CD4-positive, alpha-beta T cell treated with Interleukin-1 beta for 1 hour (primary cell): ENCODE data around the gene AIFM3.

Experiments used
- DNase-seq, 2 donors: peaks; one replicate each; pipeline ENCODE4 v3.0.0-alpha.2; 2020 to 2022

Gene AIFM3

DNA sequence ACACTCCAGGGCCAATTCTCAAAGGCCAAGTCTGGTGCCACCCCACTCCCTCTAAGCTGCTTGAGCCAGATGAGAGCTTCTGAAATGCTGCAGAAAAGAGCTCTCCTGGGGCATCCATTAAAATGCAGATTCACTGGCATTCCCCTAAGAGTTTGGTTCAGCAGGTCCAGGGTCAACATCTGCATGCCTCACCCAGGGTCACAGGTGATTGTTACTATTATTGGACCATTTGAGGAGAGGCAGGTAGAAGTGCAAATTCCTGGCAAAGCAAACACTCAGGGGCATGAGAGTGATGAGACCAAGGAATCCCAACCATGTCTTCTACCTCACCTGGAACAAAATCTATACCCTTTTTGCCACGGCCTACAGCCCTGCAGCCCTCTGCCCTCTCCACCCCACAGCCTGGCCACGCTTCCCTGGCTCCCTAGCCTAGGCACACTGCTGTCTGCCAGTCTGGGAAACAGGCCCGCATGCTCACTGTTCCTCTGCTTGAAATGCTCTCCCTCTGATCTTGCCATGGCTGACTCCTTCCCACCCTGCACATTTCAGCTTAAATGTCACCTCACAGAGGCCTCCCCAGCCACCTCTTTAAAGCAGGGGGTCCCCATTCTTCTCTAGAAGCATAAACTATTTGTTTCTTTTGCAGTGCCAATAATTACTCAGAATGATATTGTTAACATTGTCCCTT is 43.5 kb downstream of the AIFM3 start:
- DNase-seq = no peak

DNA sequence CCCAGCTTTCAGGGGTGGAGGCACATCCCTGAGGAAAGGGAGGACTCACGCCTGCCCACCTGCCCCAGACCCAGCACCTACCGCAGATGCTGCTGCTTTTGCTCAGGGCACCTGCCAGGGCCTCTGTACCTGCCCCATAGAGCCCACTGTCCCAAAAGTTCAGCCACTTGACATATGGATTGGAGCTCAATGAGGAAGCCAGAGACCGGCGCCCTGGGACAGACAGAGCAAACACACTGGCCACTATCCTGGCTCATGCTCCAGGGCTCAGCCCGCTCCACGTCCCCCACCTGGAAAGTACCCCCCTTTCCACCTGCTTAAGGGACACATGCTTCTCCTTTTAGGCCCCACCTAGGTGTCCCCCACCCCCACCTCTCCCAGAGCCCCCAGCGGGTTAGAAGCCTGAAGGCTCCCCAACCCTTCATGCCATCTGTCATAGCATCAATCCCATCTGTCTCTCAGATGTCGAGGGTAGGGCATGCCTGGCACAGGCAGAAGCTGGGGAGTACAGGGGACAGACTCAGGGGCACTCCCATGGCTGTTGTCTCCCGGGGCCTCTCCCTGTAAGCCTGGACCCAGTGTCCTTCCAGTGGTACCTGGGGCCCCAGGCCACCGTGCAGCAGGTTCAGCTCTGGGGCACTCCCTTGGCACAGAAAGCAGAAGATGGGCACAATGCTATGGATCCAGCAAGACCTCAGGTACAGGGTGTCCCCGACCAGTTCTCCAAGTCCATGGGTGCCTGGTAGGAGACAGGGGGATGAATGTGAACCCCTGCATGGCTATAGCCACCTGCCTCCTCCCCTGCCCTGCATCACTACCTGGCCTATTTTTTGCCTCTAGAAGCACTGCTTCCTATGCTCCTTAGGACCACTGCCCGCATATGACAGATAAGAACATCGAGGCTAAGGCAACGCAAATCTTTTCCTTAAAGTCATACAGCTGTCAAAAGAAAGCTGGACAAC is 45.7 kb downstream of the AIFM3 start:
- no peak for DNase-seq

DNA sequence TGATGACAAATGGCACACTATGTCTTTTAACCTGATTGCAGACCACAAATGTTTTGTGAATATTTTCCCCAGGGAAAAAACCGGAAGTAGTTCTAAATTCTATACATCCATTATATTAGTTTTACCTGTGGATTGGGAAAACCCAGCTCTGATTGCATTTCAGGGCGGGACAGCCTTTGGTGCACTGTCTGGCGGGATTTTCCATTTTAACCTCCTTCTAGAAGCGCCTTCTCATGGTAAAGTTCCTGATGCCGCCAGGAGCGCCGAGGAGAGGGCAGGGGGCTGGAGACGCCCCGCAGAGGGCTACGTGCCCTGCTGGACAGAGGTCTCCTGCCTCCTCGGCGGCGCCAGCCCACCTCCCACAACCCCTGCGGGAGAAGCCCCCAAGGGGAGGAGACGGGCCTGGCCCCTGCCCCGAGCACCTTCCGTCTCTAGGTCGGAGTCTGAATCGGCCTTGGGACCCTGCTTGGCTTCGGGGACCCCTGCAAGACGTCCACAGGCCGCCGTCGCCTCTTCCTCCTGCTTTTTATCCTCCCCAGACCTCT is 46.7 kb downstream of the AIFM3 start:
- no peak for DNase-seq

DNA sequence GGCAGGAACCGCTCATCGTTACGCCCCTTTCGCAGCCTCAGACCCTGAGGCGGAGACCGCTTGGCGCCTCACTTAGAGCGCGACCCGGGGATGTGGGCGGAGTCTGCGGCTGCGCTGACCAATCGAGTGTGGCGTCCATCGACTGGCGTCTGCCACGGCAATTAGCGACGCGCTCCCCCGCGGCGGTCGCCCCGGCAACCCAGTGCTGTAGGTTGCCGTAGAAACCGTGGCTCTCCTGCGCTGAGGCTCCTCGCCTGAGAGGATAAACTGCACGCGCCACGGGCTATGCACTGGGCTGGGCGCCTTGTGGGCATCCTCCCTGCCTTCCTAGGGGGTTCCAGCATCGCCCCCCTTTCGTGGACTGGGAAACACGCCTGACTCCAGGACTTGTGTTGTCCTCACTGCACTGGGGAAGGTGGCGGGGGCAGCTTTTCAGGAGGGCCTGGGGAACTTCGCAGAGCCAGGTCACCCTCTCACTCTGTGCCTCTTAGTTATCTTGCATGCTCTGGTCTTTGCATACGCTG is 47.2 kb downstream of the AIFM3 start:
- DNase-seq = peak; percentile 90 to 93

DNA sequence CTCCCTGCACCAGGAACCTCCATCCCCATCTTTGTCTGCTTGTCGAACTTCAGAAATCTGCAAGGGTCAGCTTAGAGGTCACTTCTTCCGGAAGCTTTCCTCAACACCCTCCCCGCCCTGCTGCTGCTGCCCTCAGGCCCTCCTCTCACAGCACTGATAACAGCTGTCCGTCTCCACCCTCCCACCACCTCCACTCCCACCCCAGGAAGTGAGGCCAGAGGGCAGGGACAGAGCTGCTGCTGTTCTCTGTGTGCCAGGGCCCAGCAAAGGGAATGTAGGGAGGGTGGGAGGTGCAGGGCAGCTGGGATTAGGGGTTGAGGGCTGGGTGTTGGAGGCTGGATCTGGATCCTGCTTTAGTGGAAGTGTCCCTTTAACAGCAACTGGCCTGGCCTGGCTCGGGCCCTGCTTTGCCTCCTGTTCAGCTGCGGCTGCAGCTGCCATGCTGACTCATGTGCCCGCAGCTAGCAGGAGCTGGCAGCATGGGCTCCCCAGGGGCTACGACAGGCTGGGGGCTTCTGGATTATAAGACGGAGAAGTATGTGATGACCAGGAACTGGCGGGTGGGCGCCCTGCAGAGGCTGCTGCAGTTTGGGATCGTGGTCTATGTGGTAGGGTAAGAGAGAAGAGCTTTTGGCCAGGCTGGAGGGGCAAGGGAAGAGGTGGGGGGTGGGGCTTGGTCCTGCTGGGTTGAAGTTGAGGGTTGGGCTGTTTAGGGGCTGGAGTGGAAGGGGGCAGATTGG is 47.8 kb downstream of the AIFM3 start, which contains the start of gene P2RX6:
Gene P2RX6 (plus strand): TSS at position 440 of the 740 bp plus-strand sequence. CDS start 10 bp downstream, at position 450.
- DNase-seq = no peak

DNA sequence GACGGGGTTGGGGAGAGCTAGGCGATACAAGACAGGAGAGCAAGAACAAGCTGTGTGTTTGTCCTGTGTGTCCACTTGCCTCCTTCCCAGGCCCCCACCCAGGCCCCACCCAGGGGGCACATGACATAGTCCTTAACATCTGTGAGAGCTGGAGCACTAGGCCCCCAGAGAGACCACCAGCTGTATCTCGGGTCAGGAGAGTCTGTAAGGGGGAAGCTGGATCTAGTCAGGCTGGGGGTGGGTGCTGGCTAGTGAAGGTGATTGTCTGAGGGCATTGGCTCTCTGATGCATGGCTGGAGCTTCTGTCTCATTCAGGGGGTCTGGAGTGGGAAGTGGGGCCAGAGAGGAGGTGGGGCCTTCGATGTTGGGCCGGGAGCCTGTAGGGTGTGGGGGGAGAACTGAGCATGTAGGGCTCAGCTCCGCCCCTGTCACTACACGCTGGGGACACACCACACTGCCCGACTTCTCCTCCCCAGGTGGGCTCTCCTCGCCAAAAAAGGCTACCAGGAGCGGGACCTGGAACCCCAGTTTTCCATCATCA is 48.5 kb downstream of the AIFM3 start:
- no peak for DNase-seq

DNA sequence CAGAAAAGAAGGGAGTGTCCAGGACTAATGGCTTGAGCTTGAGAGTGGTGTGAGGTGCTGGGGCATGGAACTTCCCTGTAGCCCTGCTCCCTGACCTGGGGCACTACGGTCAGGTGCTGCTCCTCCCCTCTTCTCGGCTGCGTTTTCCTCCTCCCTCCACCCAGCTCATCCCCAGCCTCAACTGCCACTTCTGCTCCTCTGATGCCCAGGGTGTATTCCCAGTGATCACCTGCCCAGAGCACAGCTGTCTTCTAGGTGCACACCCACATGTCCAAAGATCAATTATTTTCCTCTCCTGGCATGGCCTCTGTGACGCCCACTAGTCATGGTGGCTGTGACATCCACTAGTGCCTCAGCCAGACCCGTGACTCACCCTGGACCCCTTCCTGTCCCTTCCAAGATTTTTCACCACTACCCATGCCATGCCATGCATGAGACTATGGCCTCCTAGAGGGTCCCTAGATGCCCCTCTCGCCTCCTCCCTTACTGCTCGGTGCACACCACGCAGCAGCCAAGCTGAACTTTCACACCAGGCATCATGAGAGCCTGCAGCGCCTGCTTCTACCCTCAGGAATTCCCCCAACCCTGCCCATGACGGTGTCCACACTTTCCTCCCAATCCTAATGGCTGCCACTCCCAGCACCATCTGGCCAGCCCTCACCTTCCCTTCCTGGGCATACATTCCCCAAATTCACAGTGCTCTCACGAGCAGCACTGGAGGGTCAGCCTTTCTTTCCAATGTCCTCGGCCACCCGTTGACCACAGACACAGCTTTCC is 49.8 kb downstream of the AIFM3 start:
- no peak for DNase-seq

DNA sequence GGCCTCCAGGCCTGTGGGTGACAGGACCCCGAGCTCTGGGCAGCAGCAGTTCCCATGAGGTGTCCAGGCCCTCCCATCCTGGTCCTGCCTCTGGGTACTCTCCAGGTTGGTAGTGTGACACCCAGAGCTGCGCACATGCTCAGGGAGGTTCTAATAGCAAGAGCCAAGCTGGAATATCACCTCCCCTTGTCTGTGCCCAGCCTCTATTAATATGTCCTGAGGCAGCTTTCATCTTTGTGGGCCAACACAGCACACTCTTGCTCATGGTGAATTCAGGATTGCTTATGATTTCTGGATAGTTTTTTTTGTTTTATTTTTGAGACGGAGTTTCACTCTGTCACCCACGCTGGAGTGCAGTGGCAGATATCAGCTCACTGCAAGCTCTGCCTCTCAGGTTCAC is 51.3 kb downstream of the AIFM3 start:
- no peak for DNase-seq

DNA sequence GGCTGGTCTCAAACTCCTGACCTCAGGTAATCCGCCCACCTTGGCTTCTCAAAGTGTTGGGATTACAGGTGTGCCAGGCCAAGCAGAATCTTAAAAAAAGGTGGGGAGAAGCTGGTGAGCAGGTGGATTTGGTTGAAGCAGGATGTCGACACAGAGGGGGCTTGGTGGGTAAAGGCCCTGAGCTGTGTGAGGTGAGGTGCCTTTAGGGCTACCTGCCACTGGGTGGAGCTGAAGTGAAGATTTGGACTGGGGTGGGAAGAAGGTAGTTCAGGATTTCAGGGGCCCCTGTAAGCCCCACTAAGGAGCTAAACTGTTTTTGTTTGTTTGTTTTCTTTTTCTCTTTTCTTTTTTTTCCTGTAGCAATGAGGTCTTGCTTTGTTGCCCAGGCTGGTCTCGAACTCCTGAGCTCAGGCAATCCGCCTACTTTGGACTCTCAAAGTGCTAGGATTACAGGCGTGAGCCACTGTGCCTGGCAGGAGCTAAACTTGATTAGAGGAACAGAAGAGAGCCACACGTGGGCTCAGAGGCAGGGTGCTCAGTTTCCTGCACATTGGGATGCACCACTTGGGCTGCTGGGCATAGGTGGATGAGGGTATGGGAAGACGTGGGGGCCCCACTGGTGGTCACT is 53.9 kb downstream of the AIFM3 start:
- peak; percentile 11 to 32 for DNase-seq

DNA sequence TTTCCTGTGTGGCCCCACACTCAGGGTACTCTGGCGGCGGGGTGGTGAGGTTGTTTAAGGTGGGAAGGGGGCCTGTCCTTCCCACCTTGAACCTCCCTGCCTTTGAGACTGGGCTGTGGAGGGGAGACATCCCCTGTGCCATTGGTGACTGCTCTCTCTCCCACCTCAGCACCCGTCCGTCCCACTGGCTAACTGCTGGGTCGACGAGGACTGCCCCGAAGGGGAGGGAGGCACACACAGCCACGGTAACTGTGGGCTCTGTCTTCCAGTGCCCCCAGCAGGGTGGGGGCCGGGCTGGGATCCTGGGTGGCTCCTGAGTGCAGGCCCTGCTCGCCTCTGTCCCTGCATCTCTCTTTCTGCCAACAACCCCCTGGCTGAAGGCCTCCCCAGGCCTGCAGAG is 55.5 kb downstream of the AIFM3 start:
- DNase-seq = no peak

DNA sequence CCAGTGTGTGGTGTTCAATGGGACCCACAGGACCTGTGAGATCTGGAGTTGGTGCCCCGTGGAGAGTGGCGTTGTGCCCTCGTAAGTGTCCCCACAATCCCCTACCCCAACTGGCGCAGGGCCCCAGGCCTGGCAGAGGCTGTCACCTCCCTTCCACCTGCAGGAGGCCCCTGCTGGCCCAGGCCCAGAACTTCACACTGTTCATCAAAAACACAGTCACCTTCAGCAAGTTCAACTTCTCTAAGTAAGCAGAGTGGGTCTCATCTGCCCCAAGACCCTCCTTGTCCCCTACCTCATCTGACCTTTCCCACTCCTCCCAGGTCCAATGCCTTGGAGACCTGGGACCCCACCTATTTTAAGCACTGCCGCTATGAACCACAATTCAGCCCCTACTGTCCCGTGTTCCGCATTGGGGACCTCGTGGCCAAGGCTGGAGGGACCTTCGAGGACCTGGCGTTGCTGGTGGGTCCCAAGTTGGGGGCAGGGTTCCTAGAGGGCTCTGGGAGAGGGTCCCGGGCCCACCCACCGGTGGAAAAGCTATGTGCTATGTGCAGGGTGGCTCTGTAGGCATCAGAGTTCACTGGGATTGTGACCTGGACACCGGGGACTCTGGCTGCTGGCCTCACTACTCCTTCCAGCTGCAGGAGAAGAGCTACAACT is 56.0 kb downstream of the AIFM3 start:
- DNase-seq = no peak

DNA sequence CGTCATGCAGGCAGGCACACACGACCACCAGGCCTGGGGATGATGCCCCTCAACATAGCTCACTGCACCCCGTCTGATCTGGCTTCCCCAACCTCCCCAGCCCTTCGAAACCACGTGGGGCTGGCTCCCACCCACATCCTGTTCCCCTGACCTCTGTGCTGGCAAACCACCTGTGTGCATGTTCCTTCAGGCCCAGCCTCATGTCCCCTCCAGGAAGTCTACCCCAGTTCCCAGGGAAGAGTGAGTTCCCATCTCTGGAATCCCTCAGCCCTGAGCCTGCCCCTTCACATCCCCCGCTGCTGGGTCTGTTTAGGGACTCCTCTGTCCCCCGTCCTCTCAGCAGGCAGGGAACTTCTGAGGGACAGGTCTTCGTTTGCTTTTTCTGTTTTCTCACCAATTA is 58.2 kb downstream of the AIFM3 start:
- peak in 1 of 2 donors; percentile 10 for DNase-seq

DNA sequence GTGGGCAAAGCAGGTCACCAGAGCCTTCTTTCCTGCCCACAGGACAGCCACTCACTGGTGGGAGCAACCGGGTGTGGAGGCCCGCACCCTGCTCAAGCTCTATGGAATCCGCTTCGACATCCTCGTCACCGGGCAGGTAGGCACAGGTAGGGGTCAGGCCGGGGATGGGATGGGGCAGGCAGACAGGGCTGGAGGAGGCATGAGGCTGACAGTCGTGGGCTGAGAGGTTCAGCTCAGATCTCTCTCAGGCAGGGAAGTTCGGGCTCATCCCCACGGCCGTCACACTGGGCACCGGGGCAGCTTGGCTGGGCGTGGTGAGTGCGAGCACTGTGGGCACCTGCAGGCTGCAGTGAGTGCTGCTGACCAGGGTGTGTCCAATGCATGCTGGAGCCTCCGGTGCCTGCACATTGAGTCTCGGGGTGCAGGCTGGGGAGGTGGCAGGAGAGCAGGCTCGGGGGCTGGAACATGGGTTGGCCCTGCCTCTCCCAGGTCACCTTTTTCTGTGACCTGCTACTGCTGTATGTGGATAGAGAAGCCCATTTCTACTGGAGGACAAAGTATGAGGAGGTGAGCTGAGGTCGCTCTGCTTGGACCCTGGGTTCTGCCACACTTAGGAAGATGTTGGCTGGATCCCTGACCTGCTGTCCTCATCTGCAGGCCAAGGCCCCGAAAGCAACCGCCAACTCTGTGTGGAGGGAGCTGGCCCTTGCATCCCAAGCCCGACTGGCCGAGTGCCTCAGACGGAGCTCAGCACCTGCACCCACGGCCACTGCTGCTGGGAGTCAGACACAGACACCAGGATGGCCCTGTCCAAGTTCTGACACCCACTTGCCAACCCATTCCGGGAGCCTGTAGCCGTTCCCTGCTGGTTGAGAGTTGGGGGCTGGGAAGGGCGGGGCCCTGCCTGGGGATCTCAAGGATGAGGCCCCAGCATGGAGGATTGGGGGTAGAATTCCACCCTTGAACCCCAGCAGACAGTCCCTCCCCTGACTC is 59.0 kb downstream of the AIFM3 start:
- DNase-seq = no peak

DNA sequence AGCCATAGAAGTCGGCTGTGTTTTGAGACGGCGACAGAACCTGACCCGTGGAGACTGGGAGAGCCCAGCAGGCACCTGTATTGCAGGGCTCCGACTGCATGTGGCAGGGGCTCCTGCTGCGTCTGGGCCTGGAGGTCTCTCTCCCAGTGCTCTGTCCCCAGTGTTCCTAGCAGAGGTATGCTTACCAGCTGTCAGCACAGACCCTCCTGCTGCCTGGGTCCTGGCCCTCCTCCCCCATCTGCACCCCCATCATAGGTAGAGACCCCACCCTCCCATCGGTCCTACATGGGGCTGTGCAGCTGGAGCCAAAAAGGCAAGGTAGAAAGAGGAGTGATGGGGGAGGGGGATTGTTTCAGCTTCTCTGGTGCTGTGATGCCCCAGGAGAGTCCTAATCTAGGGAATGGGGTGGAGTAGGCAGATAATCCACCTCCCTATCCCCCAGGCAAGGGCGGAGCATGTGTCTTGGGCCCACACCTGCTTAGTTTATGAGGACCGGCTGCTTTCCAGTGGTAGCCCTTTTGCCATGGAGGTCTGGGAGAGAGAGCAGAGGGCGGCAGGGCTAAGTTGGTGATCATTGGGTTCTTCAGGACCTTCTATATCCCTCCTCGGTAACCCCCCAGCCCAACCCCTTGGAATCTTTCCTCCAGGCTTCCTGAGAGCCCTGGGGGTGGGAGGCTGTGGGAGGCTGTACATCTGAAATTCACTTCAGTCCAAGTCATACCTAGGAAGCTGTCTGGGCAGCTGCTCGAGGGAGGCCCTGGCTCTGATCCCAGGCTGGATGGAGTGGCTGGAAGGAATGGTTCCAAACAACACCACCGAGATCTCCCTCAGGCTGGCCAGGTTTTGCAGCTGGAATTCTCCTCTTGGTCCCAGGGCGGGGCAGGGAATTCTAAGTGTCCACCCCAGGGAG is 60.0 kb downstream of the AIFM3 start:
- DNase-seq = no peak

DNA sequence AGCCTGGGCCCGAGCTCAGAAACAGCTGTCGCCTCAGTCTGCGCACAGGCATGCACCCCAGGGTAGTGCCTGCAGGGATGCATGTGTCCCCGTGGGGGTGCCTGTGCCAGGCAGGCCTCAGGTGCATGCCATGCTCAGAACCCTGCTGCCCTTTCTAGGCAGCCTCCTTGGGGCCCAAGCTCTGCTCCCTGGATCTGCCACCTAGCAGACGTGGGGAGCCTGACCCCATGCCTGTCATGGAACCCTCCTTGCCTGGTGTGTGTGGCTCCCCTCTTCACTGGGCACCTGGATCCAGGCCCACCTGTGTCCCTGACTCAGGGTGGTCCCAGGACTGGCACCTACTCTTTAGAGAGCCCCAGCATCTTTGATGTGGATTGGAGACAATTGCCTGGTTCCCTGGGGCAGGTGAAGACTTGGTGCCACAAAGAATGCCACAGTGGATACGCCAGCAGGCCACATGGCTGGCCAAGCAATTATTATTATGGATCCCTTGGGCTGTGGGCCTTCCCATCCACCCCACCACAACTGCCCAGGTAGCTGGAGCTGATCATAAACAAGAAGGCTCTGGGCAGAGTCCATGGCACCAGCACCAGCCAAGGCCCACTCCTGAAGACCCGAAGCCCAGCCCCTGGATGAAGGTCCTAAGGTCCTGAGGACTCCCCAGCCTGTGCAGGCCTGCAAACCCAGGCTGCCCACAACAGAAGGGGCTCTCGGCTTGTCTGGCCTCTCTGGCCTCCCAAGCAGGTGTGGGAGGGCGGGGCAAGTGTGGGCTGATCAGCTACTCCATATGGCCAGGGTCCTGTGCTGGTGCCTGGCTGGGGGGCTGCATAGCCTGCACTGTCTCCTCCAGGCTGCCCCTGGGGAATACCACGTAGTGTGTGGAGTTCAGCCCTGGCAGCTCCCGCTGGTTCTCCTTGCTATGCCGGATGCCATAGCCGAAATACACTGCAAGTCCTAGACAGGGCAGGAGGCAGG is 61.5 kb downstream of the AIFM3 start:
- DNase-seq = no peak

DNA sequence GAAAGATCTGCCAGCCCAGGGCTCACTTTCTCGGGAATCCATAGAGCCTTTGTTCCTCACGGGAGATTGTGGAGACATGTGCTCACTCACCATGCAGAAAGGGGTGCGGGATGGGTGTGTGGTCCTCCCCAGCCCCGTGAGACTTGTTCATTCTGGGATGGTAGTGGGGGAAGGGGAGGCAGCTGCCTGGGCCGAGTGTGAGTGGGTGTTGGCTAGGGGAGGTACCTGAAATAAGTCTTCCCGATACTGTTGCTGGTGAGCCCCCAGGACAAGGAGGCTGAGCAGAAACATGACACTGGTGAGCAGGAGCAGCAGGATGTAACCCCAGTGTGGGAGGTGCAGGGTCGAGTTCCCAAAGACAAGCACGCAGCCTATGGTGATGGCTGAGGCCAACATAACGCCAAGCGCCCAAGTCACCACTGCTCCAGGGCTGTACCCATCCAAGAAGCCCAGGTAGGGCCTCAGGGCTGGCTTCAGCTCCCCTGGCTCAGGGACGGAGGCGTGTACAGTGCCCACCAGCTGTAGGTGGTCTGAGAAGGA is 62.5 kb downstream of the AIFM3 start:
- DNase-seq = no peak

DNA sequence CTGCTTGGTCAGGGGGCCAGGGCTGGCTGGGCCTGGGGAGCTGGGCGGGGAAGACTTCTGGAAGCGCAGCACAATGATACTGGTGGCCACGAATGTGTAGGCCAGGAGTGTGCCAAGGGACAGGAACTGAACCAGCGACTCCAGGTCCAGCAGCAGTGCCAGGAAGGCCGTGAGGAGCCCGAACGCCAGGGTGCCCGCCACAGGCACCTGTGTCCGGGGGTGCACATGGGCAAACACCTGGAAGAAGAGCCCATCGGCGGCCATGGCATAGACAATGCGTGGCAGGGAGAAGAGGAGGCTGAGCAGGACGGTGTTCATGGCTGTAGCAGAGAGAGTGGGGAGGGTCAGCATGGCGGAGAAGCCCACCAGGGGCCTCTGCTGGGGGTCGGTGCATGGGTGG is 63.0 kb downstream of the AIFM3 start:
- DNase-seq = no peak
